NCI-H82 treated with DMSO at 0.1 percent for 48 hours (cell line): ENCODE data around the gene ARHGEF35.
"Not testable (repeated sequence)": the region's sequence is repeated elsewhere in the genome, so short reads cannot be mapped to it uniquely, and the experiment has no call there.

Experiments
- DNase-seq: peaks from one replicate; lab custom pipeline; 2025; ENCODE audit not compliant: unreplicated experiment; lab: John Stamatoyannopoulos, UW

The ARHGEF35 gene

DNA sequence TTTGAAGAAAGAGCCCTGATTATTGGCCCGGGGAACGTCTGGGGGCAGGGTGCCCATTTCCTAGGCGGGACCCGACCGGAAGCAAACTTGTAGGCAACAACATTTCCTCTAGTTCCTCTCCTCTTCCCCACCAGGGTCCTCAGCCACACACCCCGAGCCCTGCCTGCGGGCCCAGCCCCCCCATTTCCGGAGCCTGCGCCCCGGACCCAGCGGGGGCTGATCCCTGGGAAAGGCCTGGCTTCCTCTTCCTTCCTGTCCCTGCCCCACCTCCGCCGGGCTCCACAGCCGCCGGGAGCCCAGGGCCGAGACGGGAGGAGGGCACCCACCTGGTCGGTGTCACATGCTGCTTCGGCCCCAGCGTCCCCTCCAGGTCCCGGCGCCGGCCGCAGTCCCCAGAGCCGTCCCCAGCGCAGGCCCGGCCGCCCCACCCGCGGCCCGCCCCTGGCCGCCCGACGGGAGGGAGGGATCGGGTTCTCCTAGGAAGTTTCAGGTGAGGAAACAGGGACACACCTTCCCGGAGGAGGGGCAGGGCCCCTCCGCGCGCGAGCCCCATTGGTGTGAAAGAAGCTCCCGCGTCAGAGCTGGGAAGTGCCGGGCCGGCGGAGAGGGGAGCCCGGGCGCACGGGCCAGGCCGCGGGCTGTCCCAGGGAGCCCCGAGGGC, at the start of gene ARHGEF35:
Gene ARHGEF35 (minus strand): TSS at position 622 of the 661 bp plus-strand sequence. CDS start 7,450 bp downstream, outside the sequence.
- DNase-seq = not testable (repeated sequence)

DNA sequence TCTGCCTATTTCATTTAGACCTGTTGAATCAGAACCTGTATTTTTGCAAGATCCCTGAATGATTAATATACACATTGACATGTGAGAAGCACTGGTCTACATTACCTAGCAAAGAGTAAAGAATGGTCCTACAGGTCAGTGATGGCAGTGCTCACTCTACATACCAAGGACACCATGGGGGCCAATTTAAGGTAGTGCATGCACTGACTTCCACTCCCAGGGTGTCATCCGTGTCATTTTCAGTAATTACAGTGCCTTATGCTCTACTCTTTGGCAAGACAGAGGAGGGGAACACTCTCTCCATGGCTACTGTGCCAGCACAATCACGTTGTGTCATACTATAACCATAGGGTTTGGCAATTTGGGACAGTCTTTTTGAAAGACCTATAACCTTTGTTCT, 49.7 kb upstream of the ARHGEF35 start:
- DNase-seq = not testable (repeated sequence)

DNA sequence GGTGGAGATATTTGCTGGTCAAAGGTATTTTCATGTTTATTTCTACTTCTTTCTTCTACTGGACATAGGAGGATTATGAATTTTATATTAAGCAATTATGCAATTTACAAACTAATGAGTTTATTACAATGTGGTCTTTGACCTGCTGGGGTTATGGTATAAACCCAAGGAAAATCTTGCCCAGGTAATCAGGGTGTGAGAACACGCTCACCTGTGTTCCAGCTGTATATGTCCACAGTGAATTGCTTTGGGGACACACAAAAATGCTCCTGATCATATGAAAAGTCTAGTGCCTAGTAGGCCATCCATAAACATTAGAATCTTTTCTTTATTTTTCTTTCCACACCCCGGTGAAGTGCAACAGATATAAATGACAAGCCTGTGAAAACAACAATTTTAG, 43.7 kb upstream of the ARHGEF35 start, which contains the start of gene OR2A42:
Gene OR2A42 (minus strand): TSS at position 241 of the 400 bp plus-strand sequence. CDS start 6,762 bp downstream, outside the sequence.
- DNase-seq = not testable (repeated sequence)

DNA sequence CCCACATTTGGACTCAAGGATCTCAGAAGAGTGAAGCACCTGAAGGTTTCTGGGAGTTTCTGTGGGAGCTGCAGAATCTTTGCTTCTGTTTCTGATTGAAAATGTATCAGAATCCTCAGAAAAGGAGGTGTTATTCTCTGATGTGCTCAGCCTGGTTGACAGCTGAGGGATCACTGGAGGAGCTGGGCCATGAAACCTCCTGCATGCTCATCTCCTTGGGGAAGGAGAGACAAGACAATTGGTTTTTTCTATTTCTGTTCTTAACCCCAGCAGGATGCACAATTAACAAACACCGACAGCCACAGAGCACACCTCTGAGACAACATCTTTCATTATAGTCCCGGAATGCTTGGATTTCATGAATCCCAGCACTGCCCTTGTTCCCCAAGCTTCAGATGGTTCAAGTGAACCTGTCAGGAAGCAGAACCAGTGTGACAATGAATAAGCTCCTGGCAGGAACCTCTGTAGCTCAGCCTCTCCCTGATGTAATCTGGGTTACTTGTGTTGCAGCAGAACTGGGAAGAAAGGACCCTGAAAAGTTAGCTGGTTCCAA, 43.0 kb upstream of the ARHGEF35 start:
- DNase-seq = not testable (repeated sequence)

DNA sequence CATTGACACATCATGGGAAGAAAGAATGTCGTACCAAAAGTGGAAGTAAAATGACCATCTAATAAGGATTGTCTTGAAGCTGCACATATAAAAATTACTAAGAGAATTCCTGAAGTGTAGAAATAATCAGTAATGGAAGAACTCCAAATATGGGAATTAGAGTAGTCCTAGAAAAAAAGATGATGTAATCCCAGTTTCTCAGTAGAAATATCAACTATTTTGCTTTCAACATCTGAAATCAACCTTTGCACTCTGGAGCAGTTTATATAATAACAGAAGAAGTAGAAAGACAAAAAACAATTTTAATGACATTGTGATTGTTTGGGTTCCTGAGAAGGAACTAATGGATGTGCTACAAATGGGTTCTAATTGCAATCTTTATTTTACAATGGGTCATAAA, 37.4 kb upstream of the ARHGEF35 start:
- DNase-seq = not testable (repeated sequence)

DNA sequence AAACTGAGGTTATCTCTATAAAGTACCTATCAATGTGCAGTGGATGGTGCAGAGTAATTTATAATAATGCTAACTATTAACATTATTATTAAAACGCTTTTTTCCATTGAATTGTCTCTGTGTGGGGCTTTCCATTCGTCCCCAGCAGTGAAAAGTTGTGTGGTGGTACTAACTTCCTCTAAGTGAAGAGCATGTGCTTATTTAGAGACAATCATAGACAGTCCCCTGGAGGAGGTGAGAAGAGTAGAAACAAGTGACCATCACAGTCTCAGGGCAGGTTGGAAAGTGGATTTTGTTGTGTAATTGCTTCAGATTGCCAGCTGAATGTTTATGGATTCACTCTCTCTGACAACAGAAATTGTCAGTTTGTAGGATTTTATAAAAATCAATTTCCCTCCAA, 35.4 kb upstream of the ARHGEF35 start:
- not testable (repeated sequence) for DNase-seq

DNA sequence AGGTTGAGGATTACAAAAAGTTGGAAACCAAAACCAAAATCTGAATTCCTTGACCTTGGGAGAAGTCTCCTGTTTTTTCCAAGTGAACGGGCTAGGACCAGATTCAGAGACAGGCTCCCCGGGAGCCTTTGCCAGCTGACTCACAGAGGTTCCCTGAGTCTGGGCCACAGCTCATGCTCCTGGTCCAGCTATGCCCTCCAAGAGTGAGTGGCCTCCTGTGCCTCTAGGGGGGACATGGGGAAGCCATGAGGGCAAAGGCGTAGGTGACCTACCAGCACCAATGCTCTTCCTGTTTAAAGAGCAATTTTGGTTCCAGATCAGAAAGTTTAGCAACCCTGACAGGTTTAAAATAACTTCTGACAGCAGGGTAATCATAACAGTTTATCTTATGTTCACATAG, 33.2 kb upstream of the ARHGEF35 start:
- not testable (repeated sequence) for DNase-seq

DNA sequence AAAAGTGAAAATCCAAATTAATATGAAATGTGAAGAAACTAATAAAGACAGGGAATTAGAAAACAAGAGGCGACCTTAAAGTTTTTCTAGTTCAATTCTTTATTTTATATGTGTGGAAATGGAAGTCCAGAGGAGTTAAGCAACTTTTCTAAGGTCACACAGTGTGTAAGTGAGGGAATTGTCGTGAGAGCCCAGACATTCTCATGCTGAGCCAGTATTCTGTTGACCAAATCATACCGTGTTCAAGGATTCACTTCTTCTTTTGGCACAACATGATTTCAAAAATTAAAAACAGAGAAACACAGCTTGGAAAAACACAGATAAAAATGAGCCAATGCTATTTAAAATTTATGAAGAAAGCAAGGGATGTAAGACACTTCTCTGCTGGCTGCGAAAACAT, 31.2 kb upstream of the ARHGEF35 start:
- DNase-seq = not testable (repeated sequence)

DNA sequence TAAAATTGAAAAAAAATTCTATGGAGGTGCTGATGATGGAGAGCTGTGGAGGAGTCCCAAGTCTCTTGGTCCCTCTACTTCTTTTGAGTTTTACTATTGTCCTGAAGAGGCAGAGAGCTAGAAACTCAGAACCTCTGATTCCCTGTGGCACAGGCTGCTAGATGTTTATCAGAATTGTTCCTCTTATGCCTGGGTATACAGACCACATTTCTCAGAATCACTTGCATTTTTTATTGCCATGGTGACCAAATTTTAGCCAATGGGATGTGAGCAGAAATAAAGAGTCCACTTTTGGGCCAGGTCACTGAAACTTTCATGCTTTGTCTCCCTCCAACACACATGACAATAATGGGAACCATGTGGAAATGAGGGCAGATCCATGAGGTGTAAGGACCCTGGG, 28.0 kb upstream of the ARHGEF35 start:
- not testable (repeated sequence) for DNase-seq

DNA sequence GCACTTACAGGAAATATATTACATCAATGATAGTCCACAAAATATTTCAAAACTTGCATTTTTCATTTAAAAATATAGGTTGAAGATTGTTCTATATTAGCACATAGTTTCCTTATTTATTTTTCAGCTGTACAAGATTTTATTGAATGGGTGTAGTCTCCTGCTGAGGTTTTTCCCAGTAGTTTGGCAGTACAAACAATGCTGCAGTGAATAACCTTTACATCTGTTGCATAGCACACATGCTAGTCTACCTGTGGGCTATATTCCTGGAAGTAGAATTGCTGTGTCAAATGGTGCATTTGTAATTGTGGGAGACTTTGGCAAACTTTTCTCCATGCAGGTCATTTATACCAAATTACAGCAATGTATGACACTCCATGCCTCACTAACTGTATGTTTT, 24.9 kb upstream of the ARHGEF35 start:
- DNase-seq = not testable (repeated sequence)

DNA sequence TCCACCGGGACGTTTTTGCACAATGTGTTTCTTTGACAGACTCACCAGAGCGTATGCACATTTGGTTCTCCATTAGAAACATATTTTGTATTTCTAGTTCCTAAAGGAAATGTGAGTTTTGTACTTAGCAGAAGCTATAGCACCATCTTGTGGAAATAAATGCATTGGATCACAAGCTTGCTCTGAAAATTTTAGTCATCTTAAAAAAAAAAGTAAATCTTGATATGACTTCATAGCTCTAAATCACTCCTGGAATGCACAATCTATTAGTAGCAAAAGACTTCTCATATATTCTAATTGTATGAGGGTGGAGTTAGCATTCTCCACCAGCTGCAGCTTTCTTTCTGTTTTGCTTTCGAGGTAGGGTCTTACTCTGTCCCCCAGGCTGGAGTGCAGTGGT, 23.5 kb upstream of the ARHGEF35 start:
- DNase-seq = not testable (repeated sequence)

DNA sequence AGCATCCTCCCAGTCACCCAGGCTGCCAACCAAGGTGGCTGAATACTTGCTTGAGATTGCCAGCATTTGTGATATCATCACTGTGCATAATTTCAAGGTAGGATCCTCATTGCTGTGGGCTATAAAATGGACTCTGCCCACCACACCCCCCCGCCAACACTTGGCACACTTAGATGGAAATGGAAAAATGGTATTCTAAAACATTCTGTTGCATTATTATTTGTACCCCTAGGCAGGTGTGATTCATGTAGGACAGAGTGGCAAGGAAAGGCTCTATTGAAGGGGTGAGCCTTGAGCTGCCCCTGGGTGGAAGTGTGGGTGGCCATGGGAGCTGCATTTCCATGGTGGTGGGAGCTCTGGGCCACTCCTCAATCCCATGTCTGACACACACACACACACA, 22.9 kb upstream of the ARHGEF35 start:
- not testable (repeated sequence) for DNase-seq

DNA sequence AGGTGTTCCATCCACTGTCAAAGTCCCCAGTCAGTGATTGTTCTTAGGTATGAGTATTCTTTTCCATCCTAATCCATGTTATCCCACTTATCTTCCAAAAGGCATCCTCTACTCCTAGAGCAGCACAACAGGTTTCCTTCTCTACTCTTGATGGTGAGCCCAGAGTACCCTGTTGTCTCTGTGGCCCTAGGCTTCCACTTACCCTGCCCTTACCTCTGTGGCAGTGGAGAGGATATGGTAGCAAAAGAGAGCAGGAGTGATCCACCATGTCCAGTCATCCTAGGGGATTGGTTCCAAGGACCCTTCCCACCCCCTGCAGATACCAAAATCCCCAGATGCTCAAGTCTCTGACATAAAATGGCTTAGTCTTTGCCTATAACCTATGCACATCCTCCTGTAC, 21.6 kb upstream of the ARHGEF35 start:
- not testable (repeated sequence) for DNase-seq

DNA sequence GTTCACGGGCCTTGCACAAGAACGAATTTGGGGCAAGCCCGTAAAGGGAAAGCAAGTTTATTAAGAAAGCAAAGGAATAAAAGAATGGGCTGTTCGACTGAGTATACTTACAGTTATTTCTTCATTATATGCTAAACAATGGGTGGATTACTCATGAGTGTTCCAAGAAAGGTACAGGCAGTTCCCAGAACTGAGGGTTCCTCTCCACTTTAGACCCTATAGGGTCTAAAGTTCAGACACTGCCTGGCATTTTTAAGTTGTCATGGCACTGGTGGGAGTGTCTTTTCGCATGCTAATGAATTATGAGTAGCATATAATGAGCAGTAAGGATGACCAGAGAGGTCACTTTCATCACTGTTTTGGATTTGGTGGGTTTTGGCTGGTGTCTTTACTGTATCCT, 9.7 kb upstream of the ARHGEF35 start:
- DNase-seq = not testable (repeated sequence)

DNA sequence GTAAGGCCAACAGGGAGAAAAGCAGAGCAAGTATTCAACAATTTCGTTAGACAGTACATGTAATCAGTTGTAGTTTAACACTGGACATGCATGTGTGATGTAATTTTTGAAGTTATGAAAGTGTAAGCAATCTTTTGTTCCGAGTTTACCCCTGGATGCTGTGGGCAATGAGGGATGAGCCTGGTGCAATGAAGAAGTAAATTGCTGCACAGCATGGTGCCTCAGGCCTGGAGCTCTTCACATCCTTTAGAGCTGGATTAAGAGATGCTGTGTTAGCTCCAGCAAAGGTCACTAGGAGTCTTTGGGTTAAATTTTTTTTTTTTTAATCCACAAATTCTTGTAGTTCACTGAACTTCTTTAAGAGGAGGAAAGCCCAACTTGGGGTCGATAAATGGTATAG, 7.5 kb upstream of the ARHGEF35 start:
- DNase-seq = not testable (repeated sequence)

DNA sequence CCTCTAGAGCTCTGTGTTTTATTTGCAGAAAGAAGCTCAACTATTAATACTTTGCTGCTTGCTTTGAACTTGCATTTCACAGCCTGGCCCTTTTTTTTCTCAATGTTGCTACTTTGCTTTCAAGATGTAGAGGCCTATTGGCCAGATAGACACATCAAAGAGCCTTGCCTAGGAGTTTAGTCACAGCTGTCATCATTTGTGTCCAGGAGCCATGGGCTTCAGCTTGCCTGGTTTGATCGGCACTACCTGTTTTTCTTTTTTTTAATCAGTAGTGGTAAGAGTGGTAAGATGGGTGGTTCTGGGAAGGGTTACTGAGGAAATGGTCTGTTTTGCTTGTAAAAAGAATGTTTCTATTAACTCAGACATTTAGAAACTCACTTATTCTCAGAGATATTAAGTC, 6.3 kb upstream of the ARHGEF35 start:
- not testable (repeated sequence) for DNase-seq

DNA sequence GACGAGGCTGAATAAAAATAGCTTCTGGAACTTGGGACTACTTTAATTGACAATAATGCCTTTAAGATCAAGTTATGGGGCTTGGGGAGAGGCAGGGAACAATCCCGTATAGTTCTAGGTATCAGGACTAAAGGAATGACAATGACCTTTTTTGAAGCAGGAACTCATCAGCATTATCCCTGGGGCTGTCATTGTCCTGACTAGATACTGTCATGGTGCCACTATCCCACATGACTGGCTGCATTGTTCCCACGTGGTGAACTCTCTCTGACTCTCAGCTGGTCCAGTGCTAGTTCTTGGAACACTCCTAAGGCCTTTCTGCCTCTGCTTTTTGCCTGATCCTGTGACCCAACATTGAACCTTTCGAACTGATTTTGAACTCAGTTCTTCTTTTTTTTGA, 3.3 kb upstream of the ARHGEF35 start:
- not testable (repeated sequence) for DNase-seq

DNA sequence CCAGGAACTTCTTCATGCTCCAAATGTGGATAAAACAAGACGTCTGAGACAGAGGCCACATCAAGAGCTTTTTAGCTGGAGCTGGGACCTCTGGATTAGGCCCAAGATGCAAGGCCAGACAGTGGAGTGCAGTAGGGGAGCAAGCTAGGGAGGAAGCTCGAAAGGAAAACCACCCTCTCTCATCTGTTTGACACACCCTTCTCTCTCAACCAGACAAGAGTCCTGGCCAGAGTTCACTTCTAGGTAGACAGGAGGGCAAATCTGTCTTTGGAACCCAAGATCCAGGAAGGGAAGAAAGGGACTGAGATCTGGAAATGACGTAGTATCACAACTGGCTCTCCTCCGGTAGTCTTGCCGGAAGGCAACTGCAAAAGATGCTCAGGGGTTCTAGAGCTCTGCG, 1.2 kb downstream of the ARHGEF35 start:
- DNase-seq = not testable (repeated sequence)

DNA sequence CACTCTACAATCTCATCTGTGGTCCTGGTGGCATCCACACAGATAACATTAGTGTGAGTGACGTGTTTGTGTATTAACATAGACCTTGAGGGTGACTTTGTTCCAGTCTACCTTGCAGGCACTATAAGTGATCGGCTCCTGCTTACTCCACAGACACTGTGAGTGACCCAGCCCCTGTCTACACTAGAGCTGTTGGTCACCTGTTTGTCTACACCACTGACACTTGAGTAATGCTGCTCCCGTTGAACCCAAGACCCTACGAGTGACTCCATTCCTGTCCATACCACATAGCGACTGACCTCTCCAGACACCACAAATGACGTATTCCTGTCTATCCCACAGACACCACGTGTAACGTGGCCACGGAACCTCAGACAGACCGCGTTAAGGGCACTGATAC, 1.9 kb downstream of the ARHGEF35 start:
- not testable (repeated sequence) for DNase-seq

DNA sequence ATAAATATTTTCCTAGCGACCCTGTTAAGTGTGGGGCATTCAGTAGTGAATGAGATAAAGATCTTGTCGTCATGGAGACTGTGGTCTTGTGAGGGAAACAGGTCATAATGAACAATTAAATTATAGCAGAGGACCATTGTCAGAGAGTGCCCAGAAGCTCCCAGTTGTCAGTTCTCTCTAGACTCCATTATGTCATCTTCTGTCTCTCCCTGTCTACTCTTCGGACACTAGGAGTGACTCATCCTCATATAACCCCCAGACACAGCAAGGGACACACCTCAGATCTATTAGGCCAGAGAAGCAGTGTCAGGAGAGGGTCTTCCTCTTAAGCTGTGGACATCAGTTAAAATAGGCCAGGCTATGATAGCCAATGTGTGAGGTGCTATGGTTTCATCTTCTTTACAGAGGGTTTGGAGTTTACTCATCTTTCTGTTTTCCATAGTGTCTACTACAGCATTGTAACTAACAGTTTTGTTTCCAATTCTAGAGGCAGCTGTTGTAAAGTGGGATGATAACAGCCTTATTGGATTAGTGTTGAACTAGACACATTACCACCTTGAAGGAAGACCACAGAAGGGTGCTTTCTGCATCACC, 7.0 kb downstream of the ARHGEF35 start:
- not testable (repeated sequence) for DNase-seq

DNA sequence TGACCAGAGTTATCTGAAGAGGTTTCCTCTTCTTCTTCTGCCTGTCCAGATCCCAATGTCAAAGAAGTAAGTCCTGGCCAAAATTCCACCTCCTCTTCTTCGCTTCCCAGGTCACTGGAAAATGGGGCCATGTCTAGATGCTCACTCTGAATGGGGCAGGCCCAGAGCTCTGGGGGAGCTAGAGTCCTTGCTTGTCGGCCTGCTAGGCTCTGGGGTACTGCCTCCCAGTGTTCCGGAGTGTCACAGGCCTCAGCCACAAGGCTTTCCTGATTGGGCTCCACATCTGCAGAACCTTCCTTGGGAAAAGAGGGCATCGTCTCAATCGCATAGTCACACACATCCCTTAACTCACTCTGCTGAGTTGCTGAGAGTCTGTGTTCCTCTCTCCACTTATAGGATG, 7.8 kb downstream of the ARHGEF35 start:
- DNase-seq = not testable (repeated sequence)

DNA sequence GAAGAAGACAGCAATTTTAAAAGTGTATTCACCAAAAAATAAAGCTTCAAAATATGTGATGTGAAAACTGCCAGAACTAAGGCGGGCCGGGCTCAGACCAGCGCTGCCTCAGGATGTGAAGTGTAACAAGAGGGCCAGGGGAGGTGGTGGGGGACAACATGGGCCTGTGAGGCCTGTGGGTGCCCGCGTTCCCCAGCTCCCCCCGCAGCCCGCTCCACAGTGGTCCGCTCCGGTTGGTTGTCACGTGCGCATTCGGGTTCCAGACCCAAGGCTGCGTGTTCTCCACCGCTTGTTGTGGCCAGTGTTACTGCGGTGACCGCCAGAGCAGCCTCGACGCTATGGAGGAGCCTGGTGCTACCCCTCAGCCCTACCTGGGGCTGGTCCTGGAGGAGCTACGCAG, 12.5 kb downstream of the ARHGEF35 start, which contains the start of gene CTAGE4:
Gene CTAGE4 (plus strand): TSS at position 301 of the 400 bp plus-strand sequence. CDS start 38 bp downstream, at position 339.
- not testable (repeated sequence) for DNase-seq
